Neutrophil (primary cell): ENCODE results near the gene RB1.

ENCODE experiments used
- H3K27ac ChIP-seq: fragments of 200-600 bp; sonication (generic); 2 replicates; pipeline ENCODE4 v1.5.1; 2016; ENCODE audit warnings: mild to moderate bottlenecking, moderate library complexity
- H3K27me3 ChIP-seq: fragments of 200-600 bp; sonication (generic); 2 replicates; pipeline ENCODE4 v1.6.0; 2016; ENCODE audit warnings: mild to moderate bottlenecking
- H3K36me3 ChIP-seq: fragments of 200-600 bp; sonication (generic); 2 replicates; pipeline ENCODE4 v1.5.1; 2017
- H3K4me1 ChIP-seq, 2 experiments: fragments of 200-600 bp in 1 of 2; sonication (generic) in 1 of 2; 1 replicate in 1 of 2; 2 replicates in 1 of 2; pipeline versions ENCODE4 v1.5.1 to v1.6.1; 2013 to 2016; ENCODE audit warnings: low read depth in 1 of 2, low read length in 1 of 2, mild to moderate bottlenecking in 1 of 2, moderate library complexity in 1 of 2; ENCODE audit not compliant: control insufficient read depth in 1 of 2, insufficient read depth in 1 of 2
- H3K4me3 ChIP-seq, 2 experiments: fragments of 200-600 bp in 1 of 2; sonication (generic) in 1 of 2; 1 replicate in 1 of 2; 2 replicates in 1 of 2; pipeline ENCODE4 v1.5.1; 2013 to 2016; ENCODE audit warnings: low read depth in 1 of 2, low read length in 1 of 2, mild to moderate bottlenecking in 1 of 2, moderate library complexity in 1 of 2
- H3K9me3 ChIP-seq: fragments of 200-600 bp; sonication (generic); 2 replicates; pipeline ENCODE4 v1.5.1; 2016
- TF ChIP-seq, protein P1 (sequence below): fragments of 200-600 bp; sonication (generic); IDR thresholded peaks from 2 replicates; pipeline ENCODE4 v1.5.1; 2016; ENCODE audit warnings: antibody characterized with exemption

The RB1 gene

GRCh38 chr13:48386816-48387215, 83.3 kb downstream of the RB1 start:
- H3K4me1 ChIP-seq: no peaks in the 10 kb centered on the region
- H3K27me3 ChIP-seq: no peaks in the 10 kb centered on the region
- no peaks in the 10 kb centered on the region for H3K36me3 ChIP-seq
- H3K4me3 ChIP-seq: no peak overlapping the region
- TF ChIP-seq, protein P1, sequence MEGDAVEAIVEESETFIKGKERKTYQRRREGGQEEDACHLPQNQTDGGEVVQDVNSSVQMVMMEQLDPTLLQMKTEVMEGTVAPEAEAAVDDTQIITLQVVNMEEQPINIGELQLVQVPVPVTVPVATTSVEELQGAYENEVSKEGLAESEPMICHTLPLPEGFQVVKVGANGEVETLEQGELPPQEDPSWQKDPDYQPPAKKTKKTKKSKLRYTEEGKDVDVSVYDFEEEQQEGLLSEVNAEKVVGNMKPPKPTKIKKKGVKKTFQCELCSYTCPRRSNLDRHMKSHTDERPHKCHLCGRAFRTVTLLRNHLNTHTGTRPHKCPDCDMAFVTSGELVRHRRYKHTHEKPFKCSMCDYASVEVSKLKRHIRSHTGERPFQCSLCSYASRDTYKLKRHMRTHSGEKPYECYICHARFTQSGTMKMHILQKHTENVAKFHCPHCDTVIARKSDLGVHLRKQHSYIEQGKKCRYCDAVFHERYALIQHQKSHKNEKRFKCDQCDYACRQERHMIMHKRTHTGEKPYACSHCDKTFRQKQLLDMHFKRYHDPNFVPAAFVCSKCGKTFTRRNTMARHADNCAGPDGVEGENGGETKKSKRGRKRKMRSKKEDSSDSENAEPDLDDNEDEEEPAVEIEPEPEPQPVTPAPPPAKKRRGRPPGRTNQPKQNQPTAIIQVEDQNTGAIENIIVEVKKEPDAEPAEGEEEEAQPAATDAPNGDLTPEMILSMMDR: no peak
- H3K9me3 ChIP-seq: no peaks in the 10 kb centered on the region
- no peak overlapping the region for H3K27ac ChIP-seq

- H3K36me3 ChIP-seq: no peaks in the 10 kb centered on the region
- H3K27ac ChIP-seq: no peak overlapping the region
- H3K4me1 ChIP-seq: peaks cover 14 to 18% of the 10 kb centered on the region in 2 experiments
- no peaks in the 10 kb centered on the region for H3K9me3 ChIP-seq
- TF ChIP-seq, protein P1: no peak
- no peaks in the 10 kb centered on the region for H3K27me3 ChIP-seq
- H3K4me3 ChIP-seq: no peak overlapping the region
Observed at GRCh38 chr13:48391257-48391656, 87.7 kb downstream of the RB1 start.

GRCh38 chr13:48393030-48393697, 89.6 kb downstream of the RB1 start:
- Histone ChIP-seq H3K4me3 (no peak overlapping the region), H3K27me3 (no peaks in the 10 kb centered on the region), H3K9me3 (no peaks in the 10 kb centered on the region), H3K4me1 (peaks cover 14 to 18% of the 10 kb centered on the region in 2 experiments), H3K36me3 (no peaks in the 10 kb centered on the region), H3K27ac (peak overlapping the region; percentile 55)
- TF ChIP-seq, protein P1: no peak

DNA sequence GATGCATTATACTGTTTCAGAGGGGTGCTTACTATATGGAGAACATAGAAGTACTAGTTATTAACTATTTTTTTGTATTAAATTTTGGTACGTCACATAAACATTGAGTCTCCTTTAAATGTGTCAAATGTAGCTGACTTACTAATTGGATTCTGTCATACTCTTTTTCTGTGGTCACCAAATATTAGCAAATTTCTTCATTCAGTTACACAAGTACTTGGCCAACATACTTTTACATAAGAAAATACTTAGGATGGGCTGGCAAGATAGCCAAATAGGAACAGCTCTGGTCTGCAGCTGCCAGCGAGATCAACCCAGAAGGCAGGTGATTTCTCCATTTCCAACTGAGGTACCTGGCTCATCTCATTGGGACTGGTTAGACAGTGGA, 90.1 kb downstream of the RB1 start:
- TF ChIP-seq, protein P1: no peak

DNA sequence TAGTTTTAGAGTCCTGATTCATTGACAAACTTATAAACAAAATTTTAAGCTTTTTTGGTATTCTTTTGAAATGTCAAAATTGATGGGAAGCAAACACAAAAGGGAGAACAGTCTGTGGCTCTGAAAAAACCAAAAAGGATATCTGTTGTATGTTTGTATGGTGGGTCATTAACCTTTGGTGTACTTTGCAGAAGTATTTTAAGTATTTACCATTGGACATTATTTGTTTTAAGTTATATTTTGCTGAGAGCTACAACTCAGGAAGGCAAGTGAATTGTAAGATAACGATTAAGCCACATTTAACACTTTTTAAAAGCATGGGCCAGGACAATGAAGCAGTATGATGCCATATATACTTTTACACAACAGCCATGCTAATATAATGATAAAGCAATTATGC, 94.2 kb downstream of the RB1 start:
- Histone ChIP-seq H3K36me3 (no peaks in the 10 kb centered on the region), H3K27me3 (no peaks in the 10 kb centered on the region), H3K9me3 (no peaks in the 10 kb centered on the region), H3K4me3 (no peak overlapping the region), H3K4me1 (peaks cover 26 to 37% of the 10 kb centered on the region in 2 experiments), H3K27ac (no peak overlapping the region)
- TF ChIP-seq, protein P1: no peak

More for the DNA sequence above, 90.1 kb downstream of the RB1 start:
- H3K27ac ChIP-seq: peak overlapping the region; percentile 55
- peaks cover 14 to 18% of the 10 kb centered on the region in 2 experiments for H3K4me1 ChIP-seq
- no peaks in the 10 kb centered on the region for H3K27me3 ChIP-seq
- H3K4me3 ChIP-seq: no peak overlapping the region
- H3K9me3 ChIP-seq: no peaks in the 10 kb centered on the region
- no peaks in the 10 kb centered on the region for H3K36me3 ChIP-seq
